HG03139 (cell line): ENCODE measurements around the gene ZSWIM6.

Experiments
- ATAC-seq: cut with Tn5 transposase; IDR thresholded peaks from one replicate; pipeline ENCODE4 v1.9.1; 2021; ENCODE audit not compliant: unreplicated experiment

ZSWIM6 gene

GRCh38 chr5:61330845-61331406, 1.1 kb upstream of the ZSWIM6 start:
- ATAC-seq = peak; percentile 28

DNA sequence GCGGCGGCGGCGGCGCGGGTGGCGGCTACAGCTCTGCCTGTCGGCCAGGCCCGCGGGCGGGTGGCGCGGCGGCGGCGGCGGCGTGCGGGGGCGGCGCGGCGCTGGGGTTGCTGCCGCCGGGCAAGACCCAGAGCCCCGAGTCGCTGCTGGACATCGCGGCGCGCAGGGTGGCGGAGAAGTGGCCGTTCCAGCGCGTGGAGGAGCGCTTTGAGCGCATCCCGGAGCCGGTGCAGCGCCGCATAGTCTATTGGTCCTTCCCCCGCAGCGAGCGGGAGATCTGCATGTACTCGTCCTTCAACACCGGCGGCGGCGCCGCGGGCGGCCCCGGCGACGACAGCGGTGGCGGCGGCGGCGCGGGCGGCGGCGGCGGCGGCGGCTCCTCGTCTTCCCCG, 296 bp downstream of the ZSWIM6 start:
- ATAC-seq = peak; percentile 1

GRCh38 chr5:61332851-61333320, 828 bp downstream of the ZSWIM6 start:
- no peak for ATAC-seq

- no peak for ATAC-seq
Observed at GRCh38 chr5:61333321-61333953, 1.4 kb downstream of the ZSWIM6 start.

DNA sequence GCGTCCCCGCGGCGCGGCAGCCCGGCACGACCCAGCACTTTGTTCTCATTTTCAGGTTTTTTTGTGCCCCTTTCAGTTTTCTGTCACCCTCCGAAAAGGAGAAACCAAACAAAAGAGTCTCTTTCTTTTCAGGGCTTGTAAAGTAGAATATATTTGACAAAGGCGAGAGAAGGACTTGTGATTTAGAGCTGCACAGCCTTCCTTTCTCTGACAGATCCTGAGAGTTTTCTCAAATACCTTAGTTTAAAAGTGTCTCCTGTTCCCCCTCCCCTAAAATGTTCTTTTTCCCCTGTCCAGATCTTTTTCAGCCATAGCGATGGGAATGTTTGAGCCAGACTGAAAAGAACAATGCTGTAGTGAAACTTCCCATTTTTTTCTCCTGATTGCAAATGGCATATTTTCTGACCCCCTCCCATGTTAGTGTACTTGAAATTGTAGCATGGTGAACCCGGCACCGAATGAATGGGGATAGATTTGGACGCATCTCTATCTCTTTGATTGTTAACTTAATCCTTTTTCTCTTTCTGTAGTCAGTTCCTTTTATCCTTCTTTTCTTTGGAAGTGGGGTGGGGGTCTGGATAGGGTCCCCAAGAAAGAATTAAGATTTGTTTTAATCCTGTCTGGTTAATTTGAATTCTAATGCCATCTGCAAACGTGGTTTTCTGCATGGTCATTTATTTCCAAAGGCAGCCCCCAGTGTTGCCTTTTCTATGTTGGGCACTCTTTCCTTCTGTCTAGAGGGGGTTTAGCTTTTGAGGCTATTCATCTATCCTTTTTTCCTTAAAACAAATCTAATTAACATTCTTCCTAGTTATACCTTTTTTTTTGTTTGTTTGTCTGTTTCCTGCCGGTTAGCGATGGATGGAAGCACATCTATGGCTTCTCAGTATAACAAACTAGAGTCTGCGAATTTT, 2.2 kb downstream of the ZSWIM6 start:
- no peak for ATAC-seq

DNA sequence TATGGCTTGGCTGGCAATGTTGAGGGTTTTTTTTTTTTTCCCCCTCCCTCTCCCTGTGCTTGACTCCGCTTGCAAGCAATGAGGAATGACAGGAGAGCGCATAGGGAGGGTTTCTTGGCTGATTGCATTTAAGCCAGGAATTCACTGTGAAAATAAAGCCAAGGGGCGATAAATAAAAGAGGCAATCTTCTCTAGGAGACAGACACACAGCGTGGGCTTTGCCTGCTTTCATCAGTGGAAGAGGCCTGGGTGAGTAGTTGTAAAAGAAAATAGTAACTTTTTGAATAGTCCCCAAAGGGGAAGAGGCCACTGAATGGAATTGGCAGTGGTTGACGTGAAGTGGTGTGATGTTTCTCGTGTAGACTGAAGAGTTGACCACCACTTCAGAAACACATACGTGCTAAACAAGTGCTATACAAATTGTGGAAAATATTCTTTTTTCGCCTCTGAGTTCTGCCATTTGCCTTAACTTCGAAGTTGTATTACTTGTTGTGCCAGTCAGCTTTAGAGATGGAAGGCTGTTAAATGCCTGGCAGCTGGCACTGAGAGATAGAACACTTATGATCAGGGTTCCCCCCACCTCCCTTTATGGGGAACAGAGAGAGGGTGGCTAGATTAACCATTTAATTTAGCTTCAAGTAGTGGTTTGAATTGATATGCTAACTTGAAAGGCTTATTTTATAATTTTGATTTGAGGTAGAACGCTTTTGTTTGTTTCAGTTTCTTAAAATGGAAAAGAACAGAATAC, 3.0 kb downstream of the ZSWIM6 start:
- no peak for ATAC-seq

DNA sequence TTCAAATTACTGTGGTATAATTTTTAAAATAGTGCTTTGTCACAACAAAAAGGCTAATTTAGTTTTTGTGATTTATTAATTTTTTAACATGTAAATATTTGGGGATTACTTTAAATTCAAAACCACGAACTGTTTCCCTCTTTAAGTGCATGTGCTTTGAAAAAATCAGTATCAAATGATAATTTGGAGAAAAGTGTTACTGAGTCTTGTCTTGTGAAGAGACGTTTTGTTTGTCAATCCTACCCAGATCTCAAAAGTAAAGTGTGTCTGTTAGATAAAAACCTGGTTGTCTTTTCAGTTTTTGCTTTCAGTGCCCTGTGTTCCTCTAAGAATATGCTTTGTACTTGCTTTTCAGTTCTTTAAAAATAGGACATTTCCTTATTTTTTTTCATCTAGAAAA, 7.7 kb downstream of the ZSWIM6 start:
- ATAC-seq = no peak

- ATAC-seq = no peak
Observed at GRCh38 chr5:61340775-61341361, 8.8 kb downstream of the ZSWIM6 start.

DNA sequence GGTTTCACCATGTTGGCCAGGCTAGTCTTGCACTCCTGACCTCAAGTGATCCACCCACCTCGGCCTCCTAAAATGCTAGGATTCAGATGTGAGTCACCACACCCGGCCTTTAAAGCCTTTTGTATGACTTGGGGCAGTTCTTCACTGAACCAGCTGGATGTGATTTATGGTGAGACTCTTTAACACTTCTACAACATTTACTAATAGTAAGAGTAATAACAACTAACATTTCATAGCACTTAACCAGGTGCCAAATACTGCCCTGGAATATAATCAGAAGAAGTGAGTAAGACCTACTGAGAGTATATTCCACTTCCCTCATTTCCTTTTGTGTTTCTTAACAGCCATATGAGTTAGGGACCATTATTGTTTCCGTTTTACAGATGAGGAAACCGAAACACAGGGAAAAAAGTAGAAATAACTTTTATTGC, 10.0 kb downstream of the ZSWIM6 start:
- no peak for ATAC-seq

DNA sequence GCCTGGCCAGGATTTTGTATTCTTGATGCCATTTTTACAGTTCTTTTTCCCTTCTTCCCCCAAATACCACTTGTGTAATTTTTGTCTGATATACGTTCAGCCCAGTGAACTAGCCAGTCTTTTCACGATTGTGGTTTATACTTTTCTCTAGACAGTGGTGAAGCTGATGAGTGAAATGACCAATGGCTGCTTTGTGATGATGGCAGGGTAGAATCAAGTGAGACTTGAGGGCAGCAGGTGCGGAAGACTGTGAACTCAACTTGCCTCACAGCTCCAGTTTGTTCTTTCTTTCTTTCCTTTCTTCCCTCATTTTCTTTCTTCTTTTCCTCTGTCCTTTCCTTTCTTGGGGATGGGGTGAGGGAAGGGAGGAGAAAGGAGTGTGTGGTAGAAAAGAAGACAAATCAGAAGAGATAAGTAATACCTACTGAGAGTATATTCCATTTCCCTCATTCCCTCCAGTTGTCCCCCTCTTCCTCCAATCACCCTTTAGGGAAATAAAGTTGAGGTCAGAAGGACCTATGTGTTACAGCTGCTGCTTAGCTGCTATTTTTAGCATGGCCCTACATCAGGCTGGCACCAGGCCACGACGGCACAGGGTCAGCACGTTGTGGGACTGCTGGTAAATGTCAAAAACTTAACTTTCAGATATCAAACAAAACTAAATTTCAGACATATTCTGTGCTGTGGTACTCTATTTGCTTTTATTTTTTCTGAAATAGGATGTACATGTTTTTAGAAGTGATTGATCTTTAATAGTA, 12.3 kb downstream of the ZSWIM6 start:
- no peak for ATAC-seq

- no peak for ATAC-seq
Observed at GRCh38 chr5:61346511-61346910, 14.5 kb downstream of the ZSWIM6 start.

DNA sequence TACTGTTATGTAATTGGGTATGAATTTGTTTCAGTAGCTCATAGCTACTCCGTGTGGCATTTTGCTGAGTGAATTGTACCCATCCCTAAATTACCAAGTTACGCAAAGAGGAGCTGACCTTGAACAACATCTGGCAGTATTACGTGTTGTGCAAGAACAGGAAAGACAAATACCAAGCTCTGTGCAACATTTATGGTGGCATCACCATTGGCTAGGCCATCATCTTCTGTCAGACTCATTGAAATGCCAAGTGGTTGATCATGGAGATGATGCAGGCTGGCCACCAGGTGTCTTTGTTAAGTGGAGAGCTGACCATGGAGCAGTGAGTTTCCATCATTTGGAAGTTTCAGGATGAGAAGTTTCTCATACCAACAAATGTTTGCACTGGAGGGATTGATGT, 15.0 kb downstream of the ZSWIM6 start:
- ATAC-seq = no peak

DNA sequence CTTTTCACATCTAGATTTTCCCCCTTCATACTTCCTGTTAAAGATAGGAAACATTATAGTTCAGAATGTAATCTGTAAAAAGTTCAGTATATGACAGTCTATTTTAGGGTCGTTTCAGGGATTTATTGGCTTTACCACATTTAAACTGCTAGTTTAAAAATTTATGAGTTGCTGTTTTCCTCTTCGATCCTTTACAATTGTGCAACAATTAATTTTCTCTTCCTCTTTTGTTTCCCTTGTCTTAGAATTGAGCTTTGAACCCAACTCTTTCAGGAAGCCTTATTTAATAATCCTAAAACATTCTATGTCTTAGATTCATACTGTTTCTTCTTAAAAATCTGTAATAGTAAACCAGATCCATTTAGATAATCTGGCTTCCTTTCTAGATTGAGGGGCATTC, 16.4 kb downstream of the ZSWIM6 start:
- no peak for ATAC-seq

GRCh38 chr5:61349935-61350334, 17.9 kb downstream of the ZSWIM6 start:
- ATAC-seq = no peak

- ATAC-seq = no peak
Observed at GRCh38 chr5:61350535-61350934, 18.5 kb downstream of the ZSWIM6 start.

DNA sequence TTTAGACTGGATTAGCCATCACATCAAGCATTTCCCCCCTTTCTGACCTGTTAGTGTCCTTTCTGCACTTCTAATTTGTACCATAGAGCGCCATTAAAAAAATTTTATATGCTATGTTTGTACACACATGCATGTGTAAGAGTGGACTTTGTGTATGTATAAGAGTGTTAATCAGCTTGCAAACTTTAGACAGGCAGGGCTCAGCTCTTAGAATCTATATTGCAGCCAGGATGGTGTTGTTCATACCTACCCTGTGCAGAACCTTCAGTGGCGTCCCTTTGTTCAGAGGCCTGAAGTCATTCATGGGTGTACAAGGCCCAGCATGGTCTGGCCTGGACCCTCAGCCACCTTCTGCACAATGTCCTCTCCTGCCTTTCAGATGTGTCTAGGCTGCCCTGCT, 19.7 kb downstream of the ZSWIM6 start:
- ATAC-seq = no peak

DNA sequence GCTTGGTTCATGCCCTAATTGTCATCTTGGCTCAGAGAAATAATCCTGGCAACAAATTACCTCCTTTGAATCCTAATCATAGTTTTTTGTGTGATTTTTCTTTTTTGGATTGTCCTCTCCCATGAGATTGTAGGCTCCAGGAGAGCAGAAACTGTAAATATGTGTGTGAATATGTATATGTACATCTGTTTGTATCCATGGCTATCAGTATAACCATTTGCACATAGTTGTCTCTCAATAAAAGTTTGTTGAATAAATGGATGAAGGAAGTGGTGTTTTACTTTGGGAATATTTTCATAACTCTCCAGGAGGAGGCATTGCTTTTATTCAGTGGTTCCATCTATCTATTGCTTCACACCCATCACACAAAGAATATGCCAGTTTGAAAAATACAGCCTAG, 20.1 kb downstream of the ZSWIM6 start:
- ATAC-seq = no peak

GRCh38 chr5:61352612-61353156, 20.6 kb downstream of the ZSWIM6 start:
- no peak for ATAC-seq

DNA sequence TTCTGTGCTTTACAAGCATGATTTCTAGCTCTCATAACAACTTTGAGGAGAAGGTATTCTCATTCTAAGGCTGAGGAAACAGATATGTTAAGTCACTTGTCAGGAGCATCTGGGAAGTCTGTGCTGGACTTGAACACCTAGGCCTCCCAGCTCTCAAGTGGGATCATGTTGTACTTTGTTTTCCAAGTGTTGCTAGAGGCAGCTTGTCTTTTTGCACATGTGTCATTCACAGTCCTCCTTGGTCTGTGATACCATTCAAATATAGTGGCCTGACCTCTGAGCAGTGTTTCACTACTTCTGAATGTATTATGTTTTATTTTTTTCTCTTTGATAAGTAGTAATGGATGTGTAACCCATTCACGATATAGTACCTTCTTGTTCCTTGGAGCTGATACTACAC, 21.2 kb downstream of the ZSWIM6 start:
- no peak for ATAC-seq

GRCh38 chr5:61354199-61354598, 22.1 kb downstream of the ZSWIM6 start:
- no peak for ATAC-seq
